H9 (cell line): ENCODE measurements around the gene FAAP100. TPM values are rescaled to one million over a fixed set of nuclear protein-coding genes. Genes with fewer than 3 reads are reported as not detected.
"Not testable (repeated sequence)": the region's sequence is repeated elsewhere in the genome, so short reads cannot be mapped to it uniquely, and the experiment has no call there.

Experiments
- DNase-seq: peaks from one replicate; pipeline ENCODE4 v3.0.0-alpha.2; 2017
- H2AFZ ChIP-seq: one replicate; pipeline ENCODE4 v1.6.1; 2013; ENCODE audit warnings: mild to moderate bottlenecking, low read length, control low read depth, moderate library complexity
- H2AK5ac ChIP-seq: 2 replicates; pipeline ENCODE4 v1.6.1; 2013; ENCODE audit warnings: low read length, control low read depth, mixed read lengths; ENCODE audit not compliant: insufficient read length
- H2BK120ac ChIP-seq: one replicate; pipeline ENCODE4 v1.6.1; 2013; ENCODE audit warnings: low read depth, mild to moderate bottlenecking, low read length, control low read depth, inconsistent platforms; ENCODE audit not compliant: poor library complexity, severe bottlenecking
- H2BK12ac ChIP-seq: 2 replicates; pipeline ENCODE4 v1.6.1; 2013; ENCODE audit warnings: low read length, control low read depth, mixed read lengths, low read depth; ENCODE audit not compliant: insufficient read length
- H2BK15ac ChIP-seq: 2 replicates; pipeline ENCODE4 v1.6.1; 2013; ENCODE audit warnings: low read depth, low read length, control low read depth
- H2BK20ac ChIP-seq: one replicate; pipeline ENCODE4 v1.6.1; 2013; ENCODE audit warnings: low read depth, mild to moderate bottlenecking, low read length, control low read depth, inconsistent platforms; ENCODE audit not compliant: poor library complexity, severe bottlenecking
- H2BK5ac ChIP-seq: 2 replicates; pipeline ENCODE4 v1.6.1; 2013; ENCODE audit warnings: low read length, control low read depth, mixed read lengths; ENCODE audit not compliant: insufficient read length
- H3K14ac ChIP-seq: 2 replicates; pipeline ENCODE4 v1.6.1; 2013; ENCODE audit warnings: low read length, control low read depth; ENCODE audit not compliant: insufficient read depth
- H3K18ac ChIP-seq: 2 replicates; pipeline ENCODE4 v1.6.1; 2013; ENCODE audit warnings: low read depth, mild to moderate bottlenecking, mixed read lengths, low read length, control low read depth; ENCODE audit not compliant: insufficient read length
- H3K23ac ChIP-seq: 2 replicates; pipeline ENCODE4 v1.6.1; 2013; ENCODE audit warnings: low read length, control low read depth, mixed read lengths, low read depth; ENCODE audit not compliant: insufficient read length
- H3K23me2 ChIP-seq: 2 replicates; pipeline ENCODE4 v1.6.1; 2013; ENCODE audit warnings: low read depth, mild to moderate bottlenecking, mixed read lengths, low read length, control low read depth; ENCODE audit not compliant: insufficient read length, poor library complexity, severe bottlenecking
- H3K27ac ChIP-seq: 2 replicates; pipeline ENCODE4 v1.5.1; 2013; ENCODE audit warnings: low read length, control low read depth, mixed read lengths, low read depth; ENCODE audit not compliant: insufficient read length
- H3K27me3 ChIP-seq: 2 replicates; pipeline ENCODE4 v1.6.1; 2013; ENCODE audit warnings: low read length, control low read depth, inconsistent platforms; ENCODE audit not compliant: insufficient read depth
- H3K4ac ChIP-seq: 2 replicates; pipeline ENCODE4 v1.6.1; 2013; ENCODE audit warnings: low read depth, mild to moderate bottlenecking, control low read depth, inconsistent platforms, low read length, moderate library complexity
- H3K4me1 ChIP-seq: 2 replicates; pipeline ENCODE4 v1.6.1; 2013; ENCODE audit warnings: low read length, control low read depth, inconsistent platforms; ENCODE audit not compliant: insufficient read depth
- H3K4me2 ChIP-seq: 2 replicates; pipeline ENCODE4 v1.6.1; 2013; ENCODE audit warnings: low read length, control low read depth, mixed read lengths; ENCODE audit not compliant: insufficient read length, insufficient read depth
- H3K56ac ChIP-seq: 2 replicates; pipeline ENCODE4 v1.6.1; 2013; ENCODE audit warnings: low read depth, mild to moderate bottlenecking, mixed read lengths, low read length, control low read depth; ENCODE audit not compliant: insufficient read length
- H3K79me1 ChIP-seq: 2 replicates; pipeline ENCODE4 v1.6.1; 2013; ENCODE audit warnings: low read depth, mild to moderate bottlenecking, moderate library complexity, low read length, control low read depth, inconsistent platforms; ENCODE audit not compliant: insufficient read depth, poor library complexity, severe bottlenecking
- H3K79me2 ChIP-seq: 2 replicates; pipeline ENCODE4 v1.6.1; 2013; ENCODE audit warnings: low read length, control low read depth, inconsistent platforms; ENCODE audit not compliant: insufficient read depth
- H3K9ac ChIP-seq: 2 replicates; pipeline ENCODE4 v1.6.1; 2013; ENCODE audit warnings: low read length, control low read depth, mixed read lengths; ENCODE audit not compliant: insufficient read length; ENCODE audit errors: extremely low read depth
- H3K9me3 ChIP-seq: one replicate; pipeline ENCODE4 v1.6.1; 2013; ENCODE audit warnings: low read depth, low read length, inconsistent platforms; ENCODE audit not compliant: control insufficient read depth
- H3T11ph ChIP-seq: one replicate; pipeline ENCODE4 v1.6.1; 2013; ENCODE audit warnings: mild to moderate bottlenecking, low read length, control low read depth, inconsistent platforms
- H4K20me1 ChIP-seq: one replicate; pipeline ENCODE4 v1.6.1; 2013; ENCODE audit not compliant: control insufficient read depth, insufficient read length, insufficient read depth
- H4K5ac ChIP-seq: 2 replicates; pipeline ENCODE4 v1.6.1; 2013; ENCODE audit warnings: low read depth, mild to moderate bottlenecking, mixed read lengths, low read length, control low read depth; ENCODE audit not compliant: insufficient read length
- H4K8ac ChIP-seq: replicated peaks from 2 replicates; pipeline ENCODE4 v1.6.1; 2013; ENCODE audit warnings: low read length, control low read depth, mixed read lengths, low read depth; ENCODE audit not compliant: insufficient read length
- H4K91ac ChIP-seq: 2 replicates; pipeline ENCODE4 v1.6.1; 2013; ENCODE audit warnings: low read depth, mild to moderate bottlenecking, moderate library complexity, mixed read lengths, low read length, control low read depth; ENCODE audit not compliant: insufficient read length
- H3K27ac Mint-ChIP-seq, 3 experiments: 2 replicates in 2 of 3; 3 replicates in 1 of 3; pipeline ENCODE4 v1.8.0; 2020 to 2021; ENCODE audit warnings: mixed read lengths in 3 of 3, mild to moderate bottlenecking in 1 of 3, moderate library complexity in 1 of 3
- H3K27me3 Mint-ChIP-seq: 2 replicates; pipeline ENCODE4 v1.8.0; 2021; ENCODE audit warnings: low read depth, mild to moderate bottlenecking, moderate library complexity, mixed read lengths
- H3K36me3 Mint-ChIP-seq, 3 experiments: 2 replicates in 2 of 3; 3 replicates in 1 of 3; pipeline ENCODE4 v1.8.0; 2020 to 2021; ENCODE audit warnings: low read depth in 3 of 3, mixed read lengths in 3 of 3; ENCODE audit not compliant: insufficient read depth in 1 of 3
- H3K4me1 Mint-ChIP-seq, 2 experiments: 2 replicates each; pipeline ENCODE4 v1.8.0; 2020; ENCODE audit warnings: mixed read lengths in 2 of 2
- H3K4me3 Mint-ChIP-seq, 2 experiments: 2 replicates in 1 of 2; 3 replicates in 1 of 2; pipeline ENCODE4 v1.8.0; 2020 to 2021; ENCODE audit warnings: mild to moderate bottlenecking in 2 of 2, mixed read lengths in 2 of 2, moderate library complexity in 1 of 2
- H3K9me3 Mint-ChIP-seq, 2 experiments: 2 replicates in 1 of 2; 3 replicates in 1 of 2; pipeline ENCODE4 v1.8.0; 2020; ENCODE audit warnings: mild to moderate bottlenecking in 2 of 2, mixed read lengths in 2 of 2, moderate library complexity in 1 of 2
- CTCF ChIP-seq: fragments of 200-600 bp; sonication (generic); conservative IDR thresholded peaks from 3 replicates; pipeline ENCODE4 v1.8.0; 2021; ENCODE audit warnings: antibody characterized with exemption, mild to moderate bottlenecking
- WGBS: extraction: QIAGEN DNeasy Blood & Tissue Kit; methylation state at CpG from one replicate; pipeline ENCODE4 v1.1.7; 2013; ENCODE audit warnings: missing lambda C conversion rate, low lambda C conversion rate, mixed read lengths; ENCODE audit not compliant: insufficient read length; ENCODE audit errors: extremely low coverage; 5-methylcytosine and 5-hydroxymethylcytosine counted together
- total RNA-seq: library from RNA; stranded (reverse); gene quantifications from 2 replicates; pipeline ENCODE4 v1.2.1, GENCODE V29; 2021

Gene FAAP100
- total RNA-seq, 1 experiment from 2014 or later, result 54.0 TPM

GRCh38 chr17:81532490-81533287, 19.5 kb downstream of the FAAP100 start:
- Histone ChIP-seq H3K9me3 (no peaks in the 10 kb centered on the region), H3K23me2 (peaks cover 5% of the 10 kb centered on the region), H3K4me2 (no peak overlapping the region), H3K4me1 (no peaks in the 10 kb centered on the region), H3T11ph (no peak overlapping the region), H4K91ac (no peak overlapping the region), H2AFZ (no peak overlapping the region), H3K79me1 (no peaks in the 10 kb centered on the region), H3K9ac (no peak overlapping the region), H2BK5ac (no peak overlapping the region), H3K4ac (no peak overlapping the region), H4K8ac (no peak overlapping the region), H4K5ac (no peak overlapping the region), H2BK120ac (no peak overlapping the region), H2AK5ac (no peak overlapping the region), H2BK15ac (no peak overlapping the region), H3K14ac (no peak overlapping the region), H2BK12ac (no peak overlapping the region), H4K20me1 (peaks cover 5% of the 10 kb centered on the region), H3K27me3 (peaks cover 7% of the 10 kb centered on the region; the same call in 1 of the 2 replicates), H3K56ac (no peak overlapping the region), H3K79me2 (no peaks in the 10 kb centered on the region), H3K18ac (no peak overlapping the region), H3K27ac (no peak overlapping the region), H2BK20ac (no peak overlapping the region), H3K23ac (no peak overlapping the region)
- H3K4me1 Mint-ChIP-seq, result 0 out of 4 replicates have a peak, but pooled peaks cover under 1 to 3% of the 10 kb centered on the region in 2 experiments
- H3K4me3 Mint-ChIP-seq, result no peak overlapping the region
- no CpG with 5 or more reads among the region's 11 CpGs for WGBS
- no peak for TF ChIP-seq CTCF
- H3K27ac Mint-ChIP-seq, result no peak overlapping the region
- H3K36me3 Mint-ChIP-seq, result no peaks in the 10 kb centered on the region; a peak in 1 of 7 replicates
- no peaks in the 10 kb centered on the region; a peak in 1 of 5 replicates for H3K9me3 Mint-ChIP-seq
- peaks cover 41% of the 10 kb centered on the region for H3K27me3 Mint-ChIP-seq
- no peak for DNase-seq

GRCh38 chr17:81531998-81532404, 20.2 kb downstream of the FAAP100 start:
- H3K36me3 Mint-ChIP-seq, H3K18ac ChIP-seq, H3K4me1 ChIP-seq, H3K4ac ChIP-seq, H3K9me3 Mint-ChIP-seq, H4K8ac ChIP-seq, H2BK15ac ChIP-seq, H3K14ac ChIP-seq, H3K27ac ChIP-seq, H2BK120ac ChIP-seq, H2BK12ac ChIP-seq, H2AK5ac ChIP-seq, H2BK5ac ChIP-seq, H4K5ac ChIP-seq, H3K23ac ChIP-seq, H3T11ph ChIP-seq, H4K91ac ChIP-seq, H3K9me3 ChIP-seq, H3K27me3 ChIP-seq, DNase-seq, H2BK20ac ChIP-seq, H3K4me1 Mint-ChIP-seq, H3K9ac ChIP-seq, H3K79me1 ChIP-seq, H3K4me2 ChIP-seq, H3K27ac Mint-ChIP-seq, H3K56ac ChIP-seq, H4K20me1 ChIP-seq, H2AFZ ChIP-seq, H3K23me2 ChIP-seq, H3K79me2 ChIP-seq, H3K4me3 Mint-ChIP-seq: not testable (repeated sequence)
- peaks cover 41% of the 10 kb centered on the region for H3K27me3 Mint-ChIP-seq
- no CpG with 5 or more reads among the region's 3 CpGs for WGBS
